ENCODE measurements around the gene OTOGL.
"Not testable (repeated sequence)": the region's sequence is repeated elsewhere in the genome, so short reads cannot be mapped to it uniquely, and the experiment has no call there.

The OTOGL gene

DNA sequence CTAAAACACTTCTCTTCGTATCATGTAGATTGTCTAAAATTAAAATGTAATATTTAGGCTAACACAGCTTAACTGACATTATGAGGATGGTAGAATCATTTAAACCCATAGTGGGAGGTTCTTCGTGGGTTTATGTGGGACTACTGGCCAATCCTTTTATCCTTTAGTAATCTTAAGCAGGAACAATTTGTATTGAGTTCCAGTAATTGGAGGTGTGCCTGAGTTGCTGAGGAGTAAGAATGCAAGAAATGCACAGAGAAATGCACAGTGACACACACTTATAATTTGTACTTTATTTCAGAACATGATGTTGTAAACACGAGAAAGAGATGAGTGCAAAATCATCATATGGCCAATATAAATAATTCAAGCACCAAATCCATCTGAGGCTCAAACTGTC is 22.3 kb downstream of the OTOGL start:
- Histone ChIP-seq H3K4me3 (ENCODE audit: low read depth, low read length) (no peak overlapping the region), H3K9me3 (ENCODE audit: control insufficient read depth, insufficient read depth, low read length) (no peaks in the 10 kb centered on the region), H3K9ac (ENCODE audit: low read depth, low read length) (no peak overlapping the region), H3K27ac (ENCODE audit: low read depth, low read length) (no peak overlapping the region), H3K4me1 (ENCODE audit: control insufficient read depth, insufficient read depth, low read length) (peaks cover 9% of the 10 kb centered on the region; the same call in 1 of the 2 replicates), H3K27me3 (ENCODE audit: control insufficient read depth, insufficient read depth, low read length) (no peaks in the 10 kb centered on the region), H3K36me3 (ENCODE audit: control insufficient read depth, insufficient read depth, low read length) (no peaks in the 10 kb centered on the region)

DNA sequence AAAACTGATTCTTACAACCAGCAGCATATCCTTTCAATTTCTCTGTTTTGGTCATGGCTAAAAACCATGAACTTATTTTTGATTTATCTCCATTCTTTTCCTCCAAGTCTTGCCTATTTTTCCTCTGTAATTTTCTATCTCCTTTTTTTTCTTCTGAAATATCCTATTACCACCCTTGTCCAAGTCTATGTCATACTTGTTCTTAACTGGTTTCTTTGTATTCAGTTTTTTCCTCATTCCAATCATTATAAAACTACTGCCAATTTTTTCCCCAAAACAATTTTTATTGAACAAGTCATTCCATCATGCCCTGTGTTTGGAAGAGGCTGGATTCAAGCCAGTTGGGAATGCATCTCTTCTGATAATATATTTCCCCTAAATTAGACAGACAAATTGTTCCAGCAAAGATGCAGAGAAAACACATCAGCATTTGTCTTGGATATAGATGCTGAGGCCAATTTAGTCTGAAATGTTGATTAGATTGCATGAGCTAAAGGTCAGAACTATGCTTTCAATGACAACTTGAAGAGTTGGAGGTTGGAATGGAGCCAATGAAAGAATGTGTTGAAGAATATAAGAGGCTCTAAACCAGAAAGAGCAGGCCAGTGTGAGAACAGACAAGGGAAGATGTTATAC is 30.7 kb downstream of the OTOGL start:
- no peaks in the 10 kb centered on the region for H3K27me3 ChIP-seq (ENCODE audit: control insufficient read depth, insufficient read depth, low read length)
- no peak overlapping the region for H3K9ac ChIP-seq (ENCODE audit: low read depth, low read length)
- peaks cover 9% of the 10 kb centered on the region; the same call in 1 of the 2 replicates for H3K9me3 ChIP-seq (ENCODE audit: control insufficient read depth, insufficient read depth, low read length)
- no peaks in the 10 kb centered on the region for H3K4me1 ChIP-seq (ENCODE audit: control insufficient read depth, insufficient read depth, low read length)
- no peak overlapping the region for H3K27ac ChIP-seq (ENCODE audit: low read depth, low read length)
- H3K4me3 ChIP-seq (ENCODE audit: low read depth, low read length), result no peak overlapping the region
- no peaks in the 10 kb centered on the region for H3K36me3 ChIP-seq (ENCODE audit: control insufficient read depth, insufficient read depth, low read length)

DNA sequence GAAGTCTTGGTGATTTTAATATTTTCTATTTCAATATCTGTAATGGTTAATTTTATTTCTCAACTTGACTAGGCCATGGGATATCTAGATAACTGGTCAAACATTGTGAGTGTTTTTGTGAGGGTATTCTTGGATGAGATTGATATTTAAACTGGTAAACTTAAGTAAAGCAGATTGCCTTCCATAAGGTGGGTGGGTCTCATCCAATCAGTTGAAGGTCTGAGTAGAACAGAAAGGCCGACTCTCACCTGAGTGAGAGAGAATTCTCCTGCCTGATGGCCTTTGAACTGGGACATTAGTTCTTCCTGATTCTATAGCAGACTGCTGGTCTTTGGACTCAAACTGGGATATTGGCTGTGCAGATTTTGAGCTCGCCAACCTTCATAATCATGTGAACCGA is 36.3 kb downstream of the OTOGL start:
- H3K9ac ChIP-seq (ENCODE audit: low read depth, low read length), result no peak overlapping the region
- H3K4me1 ChIP-seq (ENCODE audit: control insufficient read depth, insufficient read depth, low read length), result no peaks in the 10 kb centered on the region
- H3K9me3 ChIP-seq (ENCODE audit: control insufficient read depth, insufficient read depth, low read length), result no peaks in the 10 kb centered on the region
- no peaks in the 10 kb centered on the region for H3K36me3 ChIP-seq (ENCODE audit: control insufficient read depth, insufficient read depth, low read length)
- no peak overlapping the region for H3K27ac ChIP-seq (ENCODE audit: low read depth, low read length)
- no peak overlapping the region for H3K4me3 ChIP-seq (ENCODE audit: low read depth, low read length)
- H3K27me3 ChIP-seq (ENCODE audit: control insufficient read depth, insufficient read depth, low read length), result no peaks in the 10 kb centered on the region

DNA sequence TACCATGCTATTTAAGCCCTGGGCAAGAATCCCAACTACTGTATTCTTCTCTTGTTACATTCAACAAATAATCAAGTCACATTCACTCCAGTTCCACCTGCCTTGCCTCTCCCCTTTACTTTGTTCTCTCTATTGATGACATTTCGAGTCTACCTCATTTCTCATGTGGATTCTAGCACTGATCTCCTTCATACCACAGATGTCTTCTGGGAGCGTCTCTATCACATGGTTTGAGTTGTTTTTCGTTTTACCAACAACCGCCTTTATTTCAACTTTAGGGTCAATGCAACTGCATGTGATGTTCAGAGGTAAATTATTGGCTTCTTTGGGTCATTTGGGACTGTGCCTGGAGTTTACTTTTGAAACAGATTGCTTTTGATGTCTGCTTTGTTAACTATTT is 40.7 kb downstream of the OTOGL start:
- H3K27me3 ChIP-seq (ENCODE audit: control insufficient read depth, insufficient read depth, low read length), result no peaks in the 10 kb centered on the region
- H3K27ac ChIP-seq (ENCODE audit: low read depth, low read length), result no peak overlapping the region
- no peaks in the 10 kb centered on the region for H3K9me3 ChIP-seq (ENCODE audit: control insufficient read depth, insufficient read depth, low read length)
- no peak overlapping the region for H3K9ac ChIP-seq (ENCODE audit: low read depth, low read length)
- no peaks in the 10 kb centered on the region for H3K36me3 ChIP-seq (ENCODE audit: control insufficient read depth, insufficient read depth, low read length)
- H3K4me1 ChIP-seq (ENCODE audit: control insufficient read depth, insufficient read depth, low read length), result no peaks in the 10 kb centered on the region
- no peak overlapping the region for H3K4me3 ChIP-seq (ENCODE audit: low read depth, low read length)

DNA sequence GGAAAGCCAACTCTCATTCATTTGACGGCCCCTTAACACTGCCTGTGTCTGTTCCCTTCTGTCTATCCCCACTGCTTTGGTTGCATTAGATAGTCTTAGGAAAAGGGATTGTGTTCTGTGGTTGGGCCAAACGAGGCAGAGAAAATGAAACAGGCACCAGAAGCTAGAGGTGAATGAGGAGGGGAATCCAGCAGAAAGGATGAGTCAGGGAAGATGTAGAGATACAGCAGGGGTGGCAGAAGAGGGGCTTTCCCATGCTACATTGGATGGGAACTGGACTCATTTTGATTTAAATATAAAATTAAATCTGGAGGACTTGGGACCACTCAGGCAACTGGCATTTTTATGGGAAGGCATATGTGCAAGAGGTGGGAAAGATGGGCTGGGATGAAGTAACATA is 43.3 kb downstream of the OTOGL start:
- no peaks in the 10 kb centered on the region for H3K9me3 ChIP-seq (ENCODE audit: control insufficient read depth, insufficient read depth, low read length)
- H3K9ac ChIP-seq (ENCODE audit: low read depth, low read length), result no peak overlapping the region
- H3K4me1 ChIP-seq (ENCODE audit: control insufficient read depth, insufficient read depth, low read length), result no peaks in the 10 kb centered on the region
- H3K4me3 ChIP-seq (ENCODE audit: low read depth, low read length), result no peak overlapping the region
- H3K36me3 ChIP-seq (ENCODE audit: control insufficient read depth, insufficient read depth, low read length), result no peaks in the 10 kb centered on the region
- no peak overlapping the region for H3K27ac ChIP-seq (ENCODE audit: low read depth, low read length)
- no peaks in the 10 kb centered on the region for H3K27me3 ChIP-seq (ENCODE audit: control insufficient read depth, insufficient read depth, low read length)

DNA sequence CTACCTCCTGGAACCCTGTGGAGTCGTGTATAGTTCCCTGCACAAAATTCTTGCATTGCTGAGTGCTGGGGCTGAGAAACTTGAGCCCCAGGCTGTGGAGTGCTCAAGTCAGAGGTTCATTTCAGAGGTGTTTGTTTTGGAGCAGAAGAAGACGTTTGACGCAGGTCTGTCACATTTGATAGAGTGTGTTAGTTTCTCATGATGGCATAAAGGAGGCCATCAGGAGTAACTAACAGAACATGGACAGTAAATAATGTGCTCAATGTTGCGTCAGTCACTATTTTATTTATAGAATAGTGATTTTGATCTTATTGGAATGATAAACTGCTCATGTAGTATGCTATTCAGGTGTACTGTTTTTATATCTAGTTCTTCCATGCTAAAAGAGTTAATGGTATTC is 44.2 kb downstream of the OTOGL start:
- H3K36me3 ChIP-seq (ENCODE audit: control insufficient read depth, insufficient read depth, low read length), result no peaks in the 10 kb centered on the region
- H3K9ac ChIP-seq (ENCODE audit: low read depth, low read length), result no peak overlapping the region
- H3K9me3 ChIP-seq (ENCODE audit: control insufficient read depth, insufficient read depth, low read length), result no peaks in the 10 kb centered on the region
- H3K4me3 ChIP-seq (ENCODE audit: low read depth, low read length), result no peak overlapping the region
- no peaks in the 10 kb centered on the region for H3K4me1 ChIP-seq (ENCODE audit: control insufficient read depth, insufficient read depth, low read length)
- H3K27ac ChIP-seq (ENCODE audit: low read depth, low read length), result no peak overlapping the region
- H3K27me3 ChIP-seq (ENCODE audit: control insufficient read depth, insufficient read depth, low read length), result no peaks in the 10 kb centered on the region

DNA sequence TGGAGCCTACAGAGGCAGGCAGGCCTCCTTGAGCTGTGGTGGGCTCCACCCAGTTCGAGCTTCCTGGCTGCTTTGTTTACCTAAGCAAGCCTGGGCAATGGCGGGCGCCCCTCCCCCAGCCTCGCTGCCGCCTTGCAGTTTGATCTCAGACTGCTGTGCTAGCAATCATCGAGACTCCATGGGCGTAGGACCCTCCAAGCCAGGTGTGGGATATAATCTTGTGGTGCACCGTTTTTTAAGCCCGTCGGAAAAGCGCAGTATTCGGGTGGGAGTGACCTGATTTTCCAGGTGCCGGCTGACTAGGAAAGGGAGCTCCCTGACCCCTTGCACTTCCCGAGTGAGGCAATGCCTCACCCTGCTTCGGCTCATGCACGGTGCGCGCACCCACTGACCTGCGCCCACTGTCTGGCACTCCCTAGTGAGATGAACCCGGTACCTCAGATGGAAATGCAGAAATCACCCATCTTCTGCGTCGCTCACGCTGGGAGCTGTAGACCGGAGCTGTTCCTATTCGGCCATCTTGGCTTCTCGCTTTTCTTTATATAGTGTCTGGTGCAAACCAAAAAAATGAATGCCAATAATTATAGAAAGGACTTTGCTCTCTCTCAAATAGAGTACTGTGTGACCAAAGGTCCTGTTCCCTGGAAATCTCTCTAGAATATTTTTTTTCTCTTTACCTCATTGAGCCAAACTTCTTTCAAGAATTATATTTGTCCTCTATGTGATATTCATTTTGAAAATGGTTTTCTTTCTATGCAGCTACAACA is 50.4 kb downstream of the OTOGL start:
- not testable (repeated sequence) for H3K27ac ChIP-seq (ENCODE audit: low read depth, low read length); H3K9ac ChIP-seq (ENCODE audit: low read depth, low read length); H3K36me3 ChIP-seq (ENCODE audit: control insufficient read depth, insufficient read depth, low read length); H3K27me3 ChIP-seq (ENCODE audit: control insufficient read depth, insufficient read depth, low read length); H3K9me3 ChIP-seq (ENCODE audit: control insufficient read depth, insufficient read depth, low read length); H3K4me3 ChIP-seq (ENCODE audit: low read depth, low read length); H3K4me1 ChIP-seq (ENCODE audit: control insufficient read depth, insufficient read depth, low read length)

DNA sequence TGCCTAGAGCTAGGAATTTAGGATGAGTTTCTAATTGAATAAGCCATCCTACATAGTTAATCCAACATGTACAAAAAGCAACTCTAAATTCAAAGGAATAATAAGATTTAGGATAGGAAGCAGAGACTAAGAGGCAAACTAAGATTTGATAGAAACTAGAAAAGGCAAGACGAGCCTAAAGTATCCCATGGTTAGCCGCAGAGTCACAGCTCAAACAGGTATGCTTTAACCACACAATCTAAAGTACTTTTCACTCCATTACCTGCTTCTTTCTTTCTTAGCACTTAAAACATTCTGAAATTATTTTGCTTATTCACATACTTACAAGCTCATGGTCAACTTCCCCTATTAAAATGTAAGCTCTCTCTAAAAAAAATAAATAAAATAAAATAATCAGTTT is 51.8 kb downstream of the OTOGL start:
- Histone ChIP-seq H3K9me3 (ENCODE audit: control insufficient read depth, insufficient read depth, low read length) (0 out of 2 replicates have a peak, but pooled peaks cover 4% of the 10 kb centered on the region), H3K27ac (ENCODE audit: low read depth, low read length) (no peak overlapping the region), H3K4me3 (ENCODE audit: low read depth, low read length) (no peak overlapping the region), H3K9ac (ENCODE audit: low read depth, low read length) (no peak overlapping the region), H3K27me3 (ENCODE audit: control insufficient read depth, insufficient read depth, low read length) (no peaks in the 10 kb centered on the region), H3K4me1 (ENCODE audit: control insufficient read depth, insufficient read depth, low read length) (no peaks in the 10 kb centered on the region; the same call in 1 of the 2 replicates), H3K36me3 (ENCODE audit: control insufficient read depth, insufficient read depth, low read length) (no peaks in the 10 kb centered on the region)

DNA sequence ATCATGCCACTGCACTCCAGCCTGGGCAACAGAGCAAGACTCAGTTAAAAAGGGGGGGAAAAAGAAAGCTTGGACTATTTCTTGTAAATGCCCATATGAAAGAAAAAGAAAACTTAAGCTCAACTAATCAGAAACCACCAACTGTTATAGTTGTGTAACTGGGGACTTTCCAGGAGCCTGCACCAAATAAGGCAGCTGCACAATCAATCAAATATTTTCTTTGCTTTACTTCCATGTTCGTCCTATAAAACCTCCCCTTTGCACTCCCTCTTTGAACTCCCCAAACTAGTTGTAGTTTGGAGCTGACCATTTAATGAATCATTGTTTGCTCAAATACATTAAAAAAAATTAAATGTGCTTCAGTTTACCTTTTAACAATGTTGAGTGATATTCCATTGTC is 54.9 kb downstream of the OTOGL start:
- H3K27ac ChIP-seq (ENCODE audit: low read depth, low read length), result no peak overlapping the region
- H3K4me1 ChIP-seq (ENCODE audit: control insufficient read depth, insufficient read depth, low read length), result no peaks in the 10 kb centered on the region; the same call in 1 of the 2 replicates
- H3K36me3 ChIP-seq (ENCODE audit: control insufficient read depth, insufficient read depth, low read length), result no peaks in the 10 kb centered on the region
- no peak overlapping the region for H3K4me3 ChIP-seq (ENCODE audit: low read depth, low read length)
- H3K27me3 ChIP-seq (ENCODE audit: control insufficient read depth, insufficient read depth, low read length), result no peaks in the 10 kb centered on the region
- H3K9me3 ChIP-seq (ENCODE audit: control insufficient read depth, insufficient read depth, low read length), result 0 out of 2 replicates have a peak, but pooled peaks cover 4% of the 10 kb centered on the region
- H3K9ac ChIP-seq (ENCODE audit: low read depth, low read length), result no peak overlapping the region

DNA sequence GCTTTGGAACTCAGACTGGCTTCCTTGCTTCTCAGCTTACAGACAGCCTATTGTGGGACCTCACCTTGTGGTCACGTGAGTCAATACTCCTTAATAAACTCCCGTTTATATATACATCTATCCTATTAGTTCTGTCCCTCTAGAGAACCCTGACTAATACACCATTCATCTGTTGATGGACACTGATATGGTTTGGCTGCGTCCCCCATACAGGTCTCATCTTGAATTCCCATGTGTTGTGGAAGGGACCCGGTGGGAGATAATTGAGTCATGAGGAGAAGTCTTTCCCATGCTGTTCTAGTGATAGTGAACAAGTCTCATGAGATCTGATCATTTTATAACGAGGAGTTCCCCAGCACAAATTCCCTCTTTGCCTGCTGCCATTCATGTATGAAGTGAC is 57.0 kb downstream of the OTOGL start:
- Histone ChIP-seq H3K36me3 (ENCODE audit: control insufficient read depth, insufficient read depth, low read length) (no peaks in the 10 kb centered on the region), H3K27me3 (ENCODE audit: control insufficient read depth, insufficient read depth, low read length) (no peaks in the 10 kb centered on the region), H3K9me3 (ENCODE audit: control insufficient read depth, insufficient read depth, low read length) (no peaks in the 10 kb centered on the region), H3K4me3 (ENCODE audit: low read depth, low read length) (no peak overlapping the region), H3K4me1 (ENCODE audit: control insufficient read depth, insufficient read depth, low read length) (no peaks in the 10 kb centered on the region), H3K9ac (ENCODE audit: low read depth, low read length) (no peak overlapping the region), H3K27ac (ENCODE audit: low read depth, low read length) (no peak overlapping the region)

DNA sequence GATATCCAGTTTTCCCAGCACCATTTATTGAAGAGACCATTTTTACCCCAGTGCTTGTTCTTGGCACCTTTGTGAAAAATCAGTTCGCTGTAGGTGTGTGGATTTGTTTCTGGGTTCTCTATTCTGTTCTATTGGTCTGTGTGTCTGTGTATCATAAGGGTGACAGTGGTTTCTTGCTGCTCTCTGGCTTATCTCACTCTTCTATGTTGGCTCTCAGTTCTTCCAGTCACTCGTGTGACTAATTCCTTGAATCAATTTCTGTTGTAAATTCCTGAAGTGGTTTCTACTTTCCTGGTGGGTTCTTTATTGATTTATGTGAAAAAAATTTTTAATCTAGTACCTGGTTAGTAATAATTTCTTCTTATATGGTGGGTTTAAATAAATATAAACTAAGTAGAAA is 58.3 kb downstream of the OTOGL start:
- Histone ChIP-seq H3K27me3 (ENCODE audit: control insufficient read depth, insufficient read depth, low read length) (no peaks in the 10 kb centered on the region), H3K27ac (ENCODE audit: low read depth, low read length) (no peak overlapping the region), H3K36me3 (ENCODE audit: control insufficient read depth, insufficient read depth, low read length) (no peaks in the 10 kb centered on the region), H3K4me3 (ENCODE audit: low read depth, low read length) (no peak overlapping the region), H3K4me1 (ENCODE audit: control insufficient read depth, insufficient read depth, low read length) (no peaks in the 10 kb centered on the region), H3K9me3 (ENCODE audit: control insufficient read depth, insufficient read depth, low read length) (no peaks in the 10 kb centered on the region), H3K9ac (ENCODE audit: low read depth, low read length) (no peak overlapping the region)

Measured in HUES48 (cell line).